Adipocyte (in vitro differentiated cells): ENCODE data around the gene COX6A1.
A peak's percentile ranks its signal among the peaks of the same experiment; 100 is the strongest.

Experiments
- DNase-seq: peaks from one replicate; pipeline ENCODE4 v3.0.0-alpha.2; 2015; ENCODE audit warnings: low read depth
- H3K27me3 ChIP-seq: replicated peaks from 2 replicates; pipeline ENCODE4 v1.7.0; 2013; ENCODE audit warnings: mild to moderate bottlenecking, low read length, moderate library complexity; ENCODE audit not compliant: control insufficient read depth, insufficient read depth
- H3K36me3 ChIP-seq: 2 replicates; pipeline ENCODE4 v1.7.0; 2013; ENCODE audit warnings: low read length, mild to moderate bottlenecking, moderate library complexity; ENCODE audit not compliant: control insufficient read depth, insufficient read depth, severe bottlenecking
- H3K4me1 ChIP-seq: 2 replicates; pipeline ENCODE4 v1.7.0; 2013; ENCODE audit warnings: mild to moderate bottlenecking, low read length, moderate library complexity; ENCODE audit not compliant: control insufficient read depth, insufficient read depth
- H3K4me3 ChIP-seq: 2 replicates; pipeline ENCODE4 v1.7.0; 2013; ENCODE audit warnings: mild to moderate bottlenecking, low read length, moderate library complexity
- H3K9ac ChIP-seq: 2 replicates; pipeline ENCODE4 v1.7.0; 2013; ENCODE audit warnings: mild to moderate bottlenecking, low read length, moderate library complexity
- H3K9me3 ChIP-seq: 2 replicates; pipeline ENCODE4 v1.7.0; 2013; ENCODE audit warnings: mild to moderate bottlenecking, low read length, moderate library complexity; ENCODE audit not compliant: control insufficient read depth

COX6A1 gene

DNA sequence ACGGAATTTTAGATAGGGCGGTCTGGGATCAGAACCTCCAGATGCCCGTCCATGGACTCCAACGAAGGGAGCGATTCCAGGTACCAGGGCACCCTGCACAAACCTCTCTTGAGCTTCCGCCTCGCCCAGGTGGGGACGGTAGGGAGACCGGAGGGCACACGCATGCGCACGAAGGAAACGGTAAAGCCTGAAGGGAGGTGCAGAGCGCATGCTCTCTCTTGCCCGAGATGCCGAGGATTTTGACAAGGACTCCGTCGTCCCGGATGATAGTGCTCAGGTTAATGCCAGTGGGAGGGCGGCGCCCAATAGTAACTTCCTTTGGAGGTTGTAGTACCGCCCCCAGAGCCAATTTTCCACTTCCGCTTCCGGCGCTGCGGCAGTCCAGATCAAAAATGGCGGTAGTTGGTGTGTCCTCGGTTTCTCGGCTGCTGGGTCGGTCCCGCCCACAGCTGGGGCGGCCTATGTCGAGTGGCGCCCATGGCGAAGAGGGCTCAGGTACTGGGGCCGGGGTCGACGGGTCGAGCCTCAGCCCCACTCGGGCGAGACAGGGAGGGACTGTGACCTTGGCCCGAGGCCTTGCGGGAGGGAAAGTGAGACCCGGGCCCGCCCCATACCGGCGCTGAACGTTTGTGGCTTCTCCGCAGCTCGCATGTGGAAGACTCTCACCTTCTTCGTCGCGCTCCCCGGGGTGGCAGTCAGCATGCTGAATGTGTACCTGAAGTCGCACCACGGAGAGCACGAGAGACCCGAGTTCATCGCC lies at the start of gene COX6A1:
Gene COX6A1 (plus strand): TSS at position 379 of the 760 bp plus-strand sequence. CDS start 14 bp downstream, at position 393.
- Histone ChIP-seq H3K9ac (peak within 1 kb of the TSS; percentile 88), H3K9me3 (no peaks in the 10 kb centered on the region), H3K27me3 (no peaks in the 10 kb centered on the region), H3K4me1 (peaks cover 13% of the 10 kb centered on the region), H3K36me3 (peaks cover 13% of the 10 kb centered on the region), H3K4me3 (peak within 1 kb of the TSS; percentile 93)
- peak; percentile 98 for DNase-seq

- Histone ChIP-seq H3K36me3 (no peaks in the 10 kb centered on the region), H3K9me3 (no peaks in the 10 kb centered on the region), H3K4me3 (no peak overlapping the region), H3K9ac (no peak overlapping the region), H3K4me1 (no peaks in the 10 kb centered on the region), H3K27me3 (peaks cover 37% of the 10 kb centered on the region)
- no peak for DNase-seq
Measured at GRCh38 chr12:120388691-120389481, 49.0 kb upstream of the COX6A1 start.

DNA sequence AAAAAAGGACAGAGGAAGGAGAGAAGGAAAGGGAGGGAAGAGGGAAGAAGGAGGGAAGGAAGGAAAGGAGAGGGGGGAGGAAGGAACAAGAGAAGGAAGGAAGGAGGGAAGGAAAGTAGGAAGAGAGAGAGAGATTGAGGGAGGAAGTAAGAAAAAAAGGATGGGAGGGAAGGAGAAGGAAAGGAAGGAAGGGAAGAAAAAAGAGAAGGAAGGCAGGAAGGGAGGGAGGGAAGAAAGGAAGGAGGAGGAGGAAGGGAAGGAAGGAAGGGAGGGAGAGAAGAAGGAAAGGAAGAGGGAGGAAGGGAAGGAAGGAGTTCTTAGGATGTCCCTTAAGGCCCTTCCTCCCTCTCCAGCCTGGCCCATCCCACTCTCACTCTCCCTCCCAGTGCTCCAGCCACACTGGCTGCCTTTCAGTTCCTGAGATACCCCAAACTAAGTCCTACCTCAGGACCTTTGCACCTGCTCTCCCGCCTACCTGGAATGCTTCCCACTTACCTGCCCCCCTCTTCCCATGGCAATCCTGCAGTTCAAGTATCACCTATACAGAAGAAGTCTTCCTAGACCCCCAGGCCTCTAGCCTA lies 47.3 kb upstream of the COX6A1 start:
- Histone ChIP-seq H3K9ac (no peak overlapping the region), H3K4me1 (no peaks in the 10 kb centered on the region), H3K4me3 (no peak overlapping the region), H3K36me3 (no peaks in the 10 kb centered on the region), H3K27me3 (peaks cover 50% of the 10 kb centered on the region), H3K9me3 (no peaks in the 10 kb centered on the region)
- no peak for DNase-seq

DNA sequence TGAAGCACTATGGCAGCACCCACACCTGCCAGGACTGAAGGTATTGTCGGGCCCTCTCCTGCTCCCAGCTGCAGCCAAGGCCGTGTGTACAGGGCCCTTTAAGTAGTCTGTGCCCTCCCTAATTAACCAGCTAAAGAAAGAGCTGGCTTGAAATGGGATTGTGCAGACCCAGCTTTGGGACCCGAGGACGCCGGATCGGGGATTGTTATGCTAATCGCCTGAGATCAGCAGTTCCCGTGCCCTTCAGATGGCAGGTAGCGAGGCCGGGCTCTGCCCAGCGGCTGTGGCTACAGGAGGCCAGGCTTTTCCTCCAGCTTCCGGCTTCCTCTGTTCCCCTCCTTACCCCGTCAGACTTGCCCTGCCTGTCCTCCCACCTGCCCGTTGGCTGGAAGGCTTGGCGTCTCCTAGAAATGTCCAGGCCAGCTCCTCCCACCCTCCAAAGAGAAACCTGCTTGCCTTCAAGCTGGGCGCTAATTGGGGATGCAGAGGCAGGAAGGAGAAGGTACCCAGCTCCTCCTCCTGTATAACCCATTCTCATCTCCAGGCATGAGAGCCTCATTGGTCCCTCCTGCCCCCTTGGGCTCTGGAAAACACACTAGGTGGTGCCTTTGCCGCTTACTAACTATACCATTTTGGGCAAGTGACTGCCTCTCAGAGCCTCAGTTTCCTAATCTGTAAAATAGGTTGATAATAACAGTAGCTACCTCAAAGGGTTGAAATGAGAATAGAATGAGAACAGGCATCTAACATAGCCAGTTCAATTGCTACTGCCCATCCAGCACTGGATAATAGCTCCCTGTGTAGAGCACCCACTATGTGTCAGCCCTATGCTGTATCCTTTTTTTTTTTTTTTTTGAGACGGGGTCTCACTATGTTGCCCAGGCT lies 43.2 kb upstream of the COX6A1 start:
- Histone ChIP-seq H3K4me3 (no peak overlapping the region), H3K9me3 (no peaks in the 10 kb centered on the region), H3K27me3 (peaks cover 44% of the 10 kb centered on the region), H3K4me1 (no peaks in the 10 kb centered on the region), H3K36me3 (no peaks in the 10 kb centered on the region), H3K9ac (no peak overlapping the region)
- no peak for DNase-seq

DNA sequence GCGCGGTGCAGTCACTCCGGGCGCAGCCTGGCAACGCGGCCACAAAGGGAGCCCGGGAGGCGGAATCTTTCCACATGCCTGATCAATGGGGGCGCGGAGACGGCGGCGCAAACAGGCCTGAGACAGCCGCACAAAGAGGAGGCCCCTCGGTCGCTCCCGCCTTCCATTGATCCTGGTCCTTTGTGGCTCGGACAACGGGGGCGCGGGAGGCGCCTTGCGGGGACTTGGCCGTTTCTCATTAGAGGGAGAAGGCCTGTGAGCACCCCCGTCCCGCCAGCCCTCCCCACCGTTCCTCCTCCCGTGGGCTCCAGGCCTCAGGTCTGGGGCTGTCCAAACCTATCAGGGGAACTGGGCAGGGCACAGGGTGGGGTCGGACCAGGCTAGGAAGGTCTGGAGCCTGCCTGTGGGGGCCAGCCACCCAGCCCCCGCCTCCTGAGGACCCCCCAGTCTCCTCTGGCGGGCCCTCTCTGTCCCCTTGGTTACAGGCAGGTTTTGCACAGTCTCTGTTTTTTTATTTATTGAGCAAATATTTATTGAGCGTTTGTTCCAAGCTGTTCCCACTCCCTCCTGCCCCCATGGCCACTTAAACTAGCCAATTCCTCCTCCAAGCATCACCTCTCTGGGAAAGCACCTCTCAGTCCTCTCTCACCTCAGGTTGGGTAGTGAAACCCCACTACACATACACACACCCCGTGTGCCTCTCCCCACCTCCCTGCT lies 39.9 kb upstream of the COX6A1 start:
- no peaks in the 10 kb centered on the region for H3K9me3 ChIP-seq
- no peaks in the 10 kb centered on the region for H3K36me3 ChIP-seq
- H3K4me3 ChIP-seq, result no peak overlapping the region
- no peaks in the 10 kb centered on the region for H3K4me1 ChIP-seq
- no peak for DNase-seq
- H3K9ac ChIP-seq, result no peak overlapping the region
- H3K27me3 ChIP-seq, result peaks cover 44% of the 10 kb centered on the region

DNA sequence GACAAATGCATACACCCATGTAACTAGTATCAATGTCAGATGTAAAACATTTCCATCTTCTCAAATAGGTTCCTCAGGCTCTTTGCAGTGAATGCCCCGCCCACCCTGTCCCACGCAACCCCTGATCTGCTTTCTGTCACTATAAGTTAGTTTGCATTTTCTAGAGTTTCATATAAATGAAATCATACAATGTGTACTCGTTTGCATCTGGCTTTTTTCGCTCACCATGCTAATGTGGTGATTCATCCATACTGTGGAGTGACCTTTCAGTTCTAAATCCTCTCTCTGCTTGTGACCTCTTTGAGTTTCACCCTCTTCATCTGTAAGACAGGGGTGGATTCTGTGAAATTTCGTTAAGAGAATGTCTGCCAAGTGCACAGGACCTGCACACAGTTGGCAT lies 38.4 kb upstream of the COX6A1 start:
- H3K27me3 ChIP-seq, result peaks cover 41% of the 10 kb centered on the region
- no peaks in the 10 kb centered on the region for H3K4me1 ChIP-seq
- H3K36me3 ChIP-seq, result no peaks in the 10 kb centered on the region
- DNase-seq, result peak; percentile 82
- no peak overlapping the region for H3K4me3 ChIP-seq
- no peaks in the 10 kb centered on the region for H3K9me3 ChIP-seq
- no peak overlapping the region for H3K9ac ChIP-seq

- Histone ChIP-seq H3K4me3 (no peak overlapping the region), H3K9me3 (no peaks in the 10 kb centered on the region), H3K27me3 (peaks cover 24% of the 10 kb centered on the region), H3K36me3 (no peaks in the 10 kb centered on the region), H3K4me1 (no peaks in the 10 kb centered on the region), H3K9ac (no peak overlapping the region)
- peak; percentile 56 for DNase-seq
Measured at GRCh38 chr12:120402217-120402616, 35.7 kb upstream of the COX6A1 start.

DNA sequence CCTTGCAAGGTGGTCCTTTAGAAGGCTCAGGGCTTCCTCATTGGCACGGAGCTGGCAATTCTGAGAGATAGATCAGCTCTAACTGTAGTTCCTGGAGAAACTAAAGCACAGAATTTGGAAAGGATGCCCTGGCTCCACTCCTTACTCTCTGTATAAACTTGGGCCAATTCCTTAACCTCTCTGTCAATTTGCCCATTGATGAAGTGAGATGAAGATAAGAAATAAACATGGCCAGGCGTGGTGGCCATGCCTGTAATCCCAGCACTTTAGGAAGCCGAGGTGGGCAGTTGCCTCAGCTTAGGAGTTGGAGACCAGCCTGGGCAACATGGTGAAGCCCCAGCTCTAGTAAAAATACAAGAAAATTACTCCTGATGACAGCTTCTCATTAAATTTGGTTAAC lies 34.0 kb upstream of the COX6A1 start:
- Histone ChIP-seq H3K36me3 (no peaks in the 10 kb centered on the region), H3K27me3 (peaks cover 18% of the 10 kb centered on the region)
- no peak for DNase-seq

GRCh38 chr12:120404271-120404670 lies 33.6 kb upstream of the COX6A1 start:
- H3K4me3 ChIP-seq, result no peak overlapping the region
- peaks cover 18% of the 10 kb centered on the region for H3K27me3 ChIP-seq
- H3K36me3 ChIP-seq, result no peaks in the 10 kb centered on the region
- H3K9ac ChIP-seq, result no peak overlapping the region
- no peak for DNase-seq
- H3K4me1 ChIP-seq, result no peaks in the 10 kb centered on the region
- H3K9me3 ChIP-seq, result no peaks in the 10 kb centered on the region

More for the DNA sequence above, 34.0 kb upstream of the COX6A1 start:
- H3K4me3 ChIP-seq, result no peak overlapping the region
- no peak overlapping the region for H3K9ac ChIP-seq
- H3K4me1 ChIP-seq, result no peaks in the 10 kb centered on the region
- no peaks in the 10 kb centered on the region for H3K9me3 ChIP-seq

GRCh38 chr12:120406069-120406468 lies 31.8 kb upstream of the COX6A1 start:
- no peaks in the 10 kb centered on the region for H3K4me1 ChIP-seq
- H3K9ac ChIP-seq, result no peak overlapping the region
- no peak for DNase-seq
- H3K36me3 ChIP-seq, result no peaks in the 10 kb centered on the region
- H3K27me3 ChIP-seq, result peaks cover 18% of the 10 kb centered on the region
- no peaks in the 10 kb centered on the region for H3K9me3 ChIP-seq
- H3K4me3 ChIP-seq, result no peak overlapping the region
